ENCODE measurements around the gene ATP9A.
"Not testable (repeated sequence)": the region's sequence is repeated elsewhere in the genome, so short reads cannot be mapped to it uniquely, and the experiment has no call there.

The ATP9A gene

DNA sequence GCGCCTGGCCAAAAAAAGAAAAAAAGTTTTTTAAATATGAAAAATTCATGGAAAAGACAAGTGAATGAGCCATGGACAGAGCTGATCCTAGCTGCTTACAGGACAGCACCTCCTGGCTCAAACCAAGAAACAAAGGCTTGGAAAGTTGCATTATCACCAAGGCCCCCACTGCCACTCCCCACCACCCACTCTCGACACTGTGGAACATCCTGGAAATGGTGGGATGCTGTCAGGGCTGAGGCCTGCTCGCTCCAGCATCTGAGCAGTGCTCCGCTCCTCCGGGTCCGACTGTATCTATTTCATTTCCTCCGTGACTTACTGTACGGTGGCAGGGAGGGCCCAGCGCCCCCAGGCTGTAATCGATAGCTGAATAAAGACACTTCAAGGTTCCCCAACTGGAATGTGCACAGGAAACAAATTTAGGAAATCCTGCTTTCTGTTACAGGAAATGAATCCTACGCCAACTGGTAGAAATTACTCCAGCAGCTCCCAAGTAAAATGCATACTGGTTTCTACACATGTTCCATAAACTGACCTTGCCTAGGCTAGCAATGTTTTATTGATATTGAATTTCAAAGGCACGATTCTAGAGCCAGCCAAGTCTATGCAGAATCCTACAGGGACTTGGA lies 116.2 kb downstream of the ATP9A start:
- Mint-ChIP-seq H3K27ac (no peak overlapping the region), H3K4me3 (no peak overlapping the region), H3K36me3 (ENCODE audit: insufficient read depth) (no peaks in the 10 kb centered on the region)

DNA sequence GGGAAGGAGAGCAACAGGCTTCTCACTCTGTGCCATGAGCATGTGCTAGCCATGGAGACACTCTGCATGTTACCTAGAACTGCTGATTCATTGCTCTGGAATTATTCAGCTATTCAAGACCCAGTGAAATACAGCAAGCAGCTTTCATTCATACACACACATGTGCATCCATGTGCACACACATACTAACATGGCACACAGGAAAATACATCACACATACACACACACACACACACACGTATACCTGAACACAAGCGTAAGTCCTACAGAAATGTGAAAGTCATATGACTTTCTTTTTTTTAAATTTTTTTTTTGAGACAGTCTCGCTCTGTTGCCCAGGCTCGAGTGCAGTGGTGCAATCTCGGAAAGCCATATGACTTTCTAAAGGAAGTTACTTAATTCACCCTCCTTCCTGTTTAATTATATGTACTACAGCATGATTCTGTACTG lies 117.5 kb downstream of the ATP9A start:
- Mint-ChIP-seq H3K9me3 (no peaks in the 10 kb centered on the region), H3K27ac (no peak overlapping the region), H3K36me3 (ENCODE audit: insufficient read depth) (no peaks in the 10 kb centered on the region), H3K4me1 (ENCODE audit: low read depth in 2 of 2) (peaks cover 0 to 1% of the 10 kb centered on the region in 2 donors), H3K27me3 (peaks cover 0 to 12% of the 10 kb centered on the region in 2 donors), H3K4me3 (no peak overlapping the region)
- ATAC-seq (replicated peaks) (peak; percentile 51), DNase-seq (no peak)

More for the DNA sequence above, 116.2 kb downstream of the ATP9A start:
- peaks cover 0 to 9% of the 10 kb centered on the region in 2 donors for H3K27me3 Mint-ChIP-seq
- peaks cover 0 to 1% of the 10 kb centered on the region in 2 donors for H3K4me1 Mint-ChIP-seq (ENCODE audit: low read depth in 2 of 2)
- ATAC-seq (replicated peaks) (no peak), DNase-seq (no peak)
- H3K9me3 Mint-ChIP-seq, result no peaks in the 10 kb centered on the region

DNA sequence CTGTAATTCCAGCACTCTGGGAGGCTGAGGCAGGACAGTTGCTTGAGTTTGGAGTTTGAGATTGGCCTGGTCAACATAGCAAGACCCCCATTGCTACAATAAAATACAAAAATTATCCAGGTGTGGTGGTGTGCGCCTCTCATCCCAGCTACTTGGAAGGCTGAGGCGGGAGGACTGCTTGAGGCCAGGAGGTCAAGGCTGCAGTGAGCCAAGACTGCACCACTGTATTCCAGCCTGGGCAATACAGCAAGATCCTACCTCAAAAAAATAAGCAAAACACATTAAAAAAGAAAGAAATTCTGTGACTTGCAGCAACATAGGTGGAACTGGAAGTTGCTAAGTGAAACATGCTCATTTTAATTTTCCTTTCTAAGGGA lies 119.6 kb downstream of the ATP9A start:
- DNase-seq, result no peak
- no peaks in the 10 kb centered on the region for H3K9me3 Mint-ChIP-seq
- ATAC-seq (replicated peaks), result no peak
- peaks cover 0 to 18% of the 10 kb centered on the region in 2 donors for H3K27me3 Mint-ChIP-seq
- no peak overlapping the region for H3K4me3 Mint-ChIP-seq
- peaks cover 0 to 1% of the 10 kb centered on the region in 2 donors for H3K4me1 Mint-ChIP-seq (ENCODE audit: low read depth in 2 of 2)
- H3K36me3 Mint-ChIP-seq (ENCODE audit: insufficient read depth), result no peaks in the 10 kb centered on the region
- H3K27ac Mint-ChIP-seq, result no peak overlapping the region

DNA sequence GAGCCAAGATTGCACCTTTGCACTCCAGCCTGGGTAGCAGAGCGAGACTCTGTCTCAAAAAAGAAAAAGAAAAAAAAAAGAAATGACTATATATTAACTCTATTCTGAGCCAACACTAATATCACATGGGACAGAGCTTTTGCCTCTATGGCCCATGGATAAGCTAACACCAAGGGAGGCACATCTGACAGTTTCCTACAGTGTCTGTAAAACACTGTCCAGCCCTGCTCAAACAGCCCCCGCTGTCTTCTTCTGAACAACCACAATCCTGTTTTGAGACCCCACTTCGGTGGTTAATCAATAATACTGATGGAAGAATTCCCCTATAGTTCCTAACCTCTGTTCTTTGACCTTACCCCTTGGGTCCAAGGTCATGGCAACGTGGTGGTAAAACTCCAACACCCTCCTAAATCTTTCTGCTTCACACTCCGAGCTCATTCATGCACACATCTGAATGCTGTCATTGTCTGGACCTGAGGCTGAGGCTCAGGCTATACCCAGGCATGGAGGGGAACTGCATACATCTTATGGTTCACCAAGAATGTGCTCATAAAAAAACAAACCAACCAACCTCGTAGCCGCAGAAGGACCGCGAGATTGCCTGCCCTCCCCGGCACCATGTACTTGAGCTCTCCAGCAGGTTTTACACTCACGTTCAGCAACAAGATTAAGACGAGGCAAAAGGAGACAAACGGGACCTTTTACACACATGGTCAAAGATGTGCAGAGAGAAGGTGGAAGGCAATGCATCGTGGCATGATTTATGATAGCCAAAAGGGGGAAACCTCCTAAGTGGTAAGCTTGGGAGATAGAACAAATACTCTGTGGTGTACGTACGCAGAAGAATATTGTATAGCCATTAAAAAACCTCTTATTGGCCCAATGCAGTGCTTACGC lies 120.3 kb downstream of the ATP9A start:
- ATAC-seq (replicated peaks) (no peak), DNase-seq (no peak)
- H3K36me3 Mint-ChIP-seq (ENCODE audit: insufficient read depth), result no peaks in the 10 kb centered on the region
- H3K4me1 Mint-ChIP-seq (ENCODE audit: low read depth in 2 of 2), result peaks cover 0 to 1% of the 10 kb centered on the region in 2 donors
- H3K27ac Mint-ChIP-seq, result no peak overlapping the region
- H3K4me3 Mint-ChIP-seq, result no peak overlapping the region
- peaks cover 0 to 18% of the 10 kb centered on the region in 2 donors for H3K27me3 Mint-ChIP-seq
- H3K9me3 Mint-ChIP-seq, result no peaks in the 10 kb centered on the region

DNA sequence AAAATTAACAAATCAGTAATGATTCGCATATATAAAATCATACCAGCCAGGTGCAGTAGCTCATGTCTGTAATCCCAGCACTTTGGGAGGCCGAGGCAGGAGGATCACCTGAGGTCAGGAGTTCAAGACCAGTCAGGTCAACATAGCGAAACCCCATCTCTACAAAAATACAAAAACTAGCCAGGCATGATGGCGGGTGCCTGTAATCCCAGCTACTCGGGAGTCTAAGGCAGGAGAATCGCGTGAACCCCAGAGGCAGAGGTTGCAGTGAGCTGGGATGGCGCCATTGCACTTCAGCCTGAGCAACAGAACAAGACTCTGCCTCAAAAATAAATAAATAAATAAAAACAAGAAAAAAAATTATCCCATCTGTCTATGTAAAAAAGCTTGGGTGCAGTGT lies 124.4 kb downstream of the ATP9A start:
- not testable (repeated sequence) for H3K9me3 Mint-ChIP-seq; H3K4me3 Mint-ChIP-seq; H3K36me3 Mint-ChIP-seq (ENCODE audit: insufficient read depth); H3K4me1 Mint-ChIP-seq (ENCODE audit: low read depth in 2 of 2); DNase-seq; H3K27ac Mint-ChIP-seq; ATAC-seq (replicated peaks)
- H3K27me3 Mint-ChIP-seq, result peaks cover 0 to 18% of the 10 kb centered on the region in 2 donors

DNA sequence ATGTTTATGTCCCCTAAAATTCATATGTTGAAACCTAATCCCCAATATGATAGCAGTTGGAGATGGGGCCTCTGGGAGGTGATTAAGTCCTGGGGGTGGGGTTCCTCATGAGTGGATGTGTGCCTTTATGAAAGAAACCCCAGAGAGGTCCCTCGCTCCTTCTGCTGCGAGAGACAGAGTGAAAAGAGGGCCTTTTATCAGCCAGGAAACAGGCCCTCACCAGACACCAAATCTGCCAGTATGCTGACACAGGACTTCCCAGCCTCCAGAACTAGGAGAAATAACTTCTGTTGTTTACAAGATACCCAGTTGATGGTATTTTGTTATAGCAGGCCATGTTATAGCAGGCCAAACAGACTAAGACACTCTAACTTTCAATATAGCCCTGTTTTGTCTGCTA lies 124.8 kb downstream of the ATP9A start:
- no peak overlapping the region for H3K4me3 Mint-ChIP-seq
- DNase-seq (no peak), ATAC-seq (replicated peaks) (no peak)
- no peak overlapping the region for H3K27ac Mint-ChIP-seq
- H3K27me3 Mint-ChIP-seq, result peaks cover 0 to 18% of the 10 kb centered on the region in 2 donors
- H3K36me3 Mint-ChIP-seq (ENCODE audit: insufficient read depth), result no peaks in the 10 kb centered on the region
- no peaks in the 10 kb centered on the region for H3K9me3 Mint-ChIP-seq
- peaks cover 2 to 6% of the 10 kb centered on the region in 2 donors for H3K4me1 Mint-ChIP-seq (ENCODE audit: low read depth in 2 of 2)

DNA sequence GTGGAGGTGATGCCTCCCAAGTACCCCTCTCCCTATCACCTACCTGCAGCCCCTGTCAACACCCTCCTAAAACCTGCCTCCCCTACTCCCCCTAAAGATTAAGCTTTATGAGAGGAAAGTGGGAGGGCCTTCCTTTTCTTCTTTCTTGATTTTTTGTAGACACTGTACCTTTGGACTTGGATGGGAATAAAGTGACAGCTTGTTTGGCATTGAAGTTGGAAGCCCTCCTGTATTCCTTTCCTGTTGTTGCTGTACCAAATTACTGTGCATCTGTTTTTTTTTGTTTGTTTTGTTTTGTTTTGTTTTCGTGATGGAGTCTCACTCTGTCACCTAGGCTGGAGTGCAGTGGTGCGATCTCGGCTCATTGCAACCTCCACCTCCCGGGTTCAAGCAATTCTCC lies 126.3 kb downstream of the ATP9A start:
- ATAC-seq (replicated peaks) (no peak), DNase-seq (no peak)
- no peaks in the 10 kb centered on the region for H3K36me3 Mint-ChIP-seq (ENCODE audit: insufficient read depth)
- H3K9me3 Mint-ChIP-seq, result no peaks in the 10 kb centered on the region
- H3K27me3 Mint-ChIP-seq, result peaks cover 0 to 9% of the 10 kb centered on the region in 2 donors
- peaks cover 2 to 6% of the 10 kb centered on the region in 2 donors for H3K4me1 Mint-ChIP-seq (ENCODE audit: low read depth in 2 of 2)
- H3K27ac Mint-ChIP-seq, result peak overlapping the region in 1 of 2 donors; percentile 79
- no peak overlapping the region for H3K4me3 Mint-ChIP-seq

DNA sequence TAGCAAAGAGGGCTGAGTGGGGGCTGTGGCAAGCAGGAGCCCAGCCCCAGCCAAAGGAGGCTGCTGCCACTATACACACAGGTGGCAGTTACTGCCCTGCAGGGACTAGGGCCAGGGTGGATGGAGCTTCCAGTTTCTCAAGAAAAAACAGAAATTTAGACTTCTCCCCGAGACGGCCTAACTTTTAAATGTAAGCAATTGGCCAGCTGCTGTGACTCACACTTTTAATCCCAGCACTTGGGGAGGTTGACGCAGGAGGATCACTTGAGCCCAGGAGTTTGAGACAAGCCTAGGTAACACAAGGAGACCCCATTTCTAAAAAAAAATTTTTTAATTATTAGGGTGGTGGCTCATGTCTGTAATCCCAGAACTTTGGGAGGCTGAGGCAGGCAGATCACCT lies 127.4 kb downstream of the ATP9A start:
- no peak overlapping the region for H3K4me3 Mint-ChIP-seq
- peaks cover 0 to 7% of the 10 kb centered on the region in 2 donors for H3K27me3 Mint-ChIP-seq
- no peak for ATAC-seq (replicated peaks)
- H3K9me3 Mint-ChIP-seq, result no peaks in the 10 kb centered on the region
- peaks cover 2 to 6% of the 10 kb centered on the region in 2 donors for H3K4me1 Mint-ChIP-seq (ENCODE audit: low read depth in 2 of 2)
- H3K36me3 Mint-ChIP-seq (ENCODE audit: insufficient read depth), result no peaks in the 10 kb centered on the region
- H3K27ac Mint-ChIP-seq, result no peak overlapping the region
- DNase-seq, result no peak

DNA sequence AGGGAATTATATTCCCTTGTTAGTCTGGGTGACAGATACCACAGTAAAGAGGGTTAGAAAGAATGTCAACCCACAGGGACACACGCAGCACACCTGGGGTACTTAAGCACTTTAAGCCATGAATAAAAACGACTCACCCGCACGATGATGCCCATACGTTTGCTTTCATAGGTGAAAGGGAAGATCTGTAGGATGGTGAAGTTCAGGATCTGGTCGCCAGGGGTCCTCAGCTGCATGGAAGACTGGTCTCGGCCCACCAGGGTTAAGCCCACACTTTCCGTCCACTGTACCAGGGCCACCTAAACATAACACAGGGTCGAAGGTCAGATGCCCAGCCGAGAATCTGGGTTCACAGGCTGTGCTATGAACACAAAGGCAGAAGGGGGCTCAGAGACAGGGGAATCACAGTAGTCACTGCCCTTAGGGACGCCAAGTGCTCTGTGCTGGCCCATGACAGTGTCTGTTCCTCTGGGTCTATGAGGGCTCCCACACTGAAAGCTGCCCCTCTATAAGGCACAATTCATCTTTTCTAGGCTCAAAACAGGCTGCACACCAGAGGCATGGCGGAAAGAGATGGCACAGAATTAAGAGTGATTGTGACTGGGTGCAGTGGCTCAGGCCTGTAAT lies 128.9 kb downstream of the ATP9A start:
- Mint-ChIP-seq H3K27ac (peak overlapping the region in 1 of 2 donors; percentile 47), H3K4me3 (no peak overlapping the region), H3K9me3 (no peaks in the 10 kb centered on the region), H3K36me3 (ENCODE audit: insufficient read depth) (no peaks in the 10 kb centered on the region), H3K4me1 (ENCODE audit: low read depth in 2 of 2) (peaks cover 2 to 6% of the 10 kb centered on the region in 2 donors), H3K27me3 (peaks cover 0 to 10% of the 10 kb centered on the region in 2 donors)
- DNase-seq (peak; percentile 52 to 67 (median 60)), ATAC-seq (replicated peaks) (peak; percentile 56)

DNA sequence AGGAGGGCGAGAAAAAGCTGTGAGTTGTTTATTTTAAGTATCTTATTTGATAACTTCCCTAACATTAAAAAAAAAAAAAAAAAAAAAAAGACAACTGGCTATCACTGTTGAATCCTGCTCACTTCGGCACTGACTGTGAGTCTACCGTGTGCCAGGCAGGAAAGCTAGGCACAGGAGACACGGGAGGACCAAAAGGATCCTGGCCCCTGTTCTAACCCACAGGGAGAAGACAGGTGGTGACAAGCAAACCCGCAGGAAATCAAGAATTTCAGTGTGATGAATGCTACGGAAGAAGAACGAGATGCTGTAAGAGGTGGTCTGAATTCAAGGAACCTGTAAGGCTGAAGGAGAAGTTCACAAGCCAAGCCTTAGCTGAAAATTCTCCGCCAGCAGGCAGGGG lies 130.9 kb downstream of the ATP9A start:
- Mint-ChIP-seq H3K27ac (no peak overlapping the region), H3K36me3 (ENCODE audit: insufficient read depth) (no peaks in the 10 kb centered on the region), H3K4me3 (no peak overlapping the region), H3K4me1 (ENCODE audit: low read depth in 2 of 2) (peaks cover 2 to 6% of the 10 kb centered on the region in 2 donors), H3K9me3 (no peaks in the 10 kb centered on the region), H3K27me3 (peaks cover 0 to 28% of the 10 kb centered on the region in 2 donors)
- DNase-seq (no peak), ATAC-seq (replicated peaks) (no peak)

DNA sequence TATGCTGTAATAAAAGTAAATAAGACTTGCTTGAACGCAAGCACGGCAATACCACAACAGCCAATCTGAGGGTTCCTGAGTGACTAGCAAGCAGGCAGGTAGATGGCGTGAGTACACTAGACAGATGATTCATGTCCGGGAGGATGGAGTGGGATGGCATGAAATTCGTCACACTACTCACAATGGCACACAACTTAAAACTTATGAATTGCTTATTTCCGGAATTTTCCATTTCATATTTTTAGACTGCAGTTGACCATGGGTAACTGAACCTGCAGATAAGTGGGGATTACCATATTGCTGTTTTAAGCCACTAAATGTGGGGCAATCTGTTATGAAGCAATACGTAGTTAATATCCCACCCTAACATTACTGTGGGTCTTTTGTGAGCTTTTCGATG lies 132.1 kb downstream of the ATP9A start:
- Mint-ChIP-seq H3K4me1 (ENCODE audit: low read depth in 2 of 2) (peaks cover 8 to 13% of the 10 kb centered on the region in 2 donors), H3K27ac (no peak overlapping the region), H3K27me3 (peaks cover 0 to 34% of the 10 kb centered on the region in 2 donors), H3K4me3 (no peak overlapping the region), H3K9me3 (no peaks in the 10 kb centered on the region), H3K36me3 (ENCODE audit: insufficient read depth) (no peaks in the 10 kb centered on the region)
- ATAC-seq (replicated peaks) (no peak), DNase-seq (no peak)

DNA sequence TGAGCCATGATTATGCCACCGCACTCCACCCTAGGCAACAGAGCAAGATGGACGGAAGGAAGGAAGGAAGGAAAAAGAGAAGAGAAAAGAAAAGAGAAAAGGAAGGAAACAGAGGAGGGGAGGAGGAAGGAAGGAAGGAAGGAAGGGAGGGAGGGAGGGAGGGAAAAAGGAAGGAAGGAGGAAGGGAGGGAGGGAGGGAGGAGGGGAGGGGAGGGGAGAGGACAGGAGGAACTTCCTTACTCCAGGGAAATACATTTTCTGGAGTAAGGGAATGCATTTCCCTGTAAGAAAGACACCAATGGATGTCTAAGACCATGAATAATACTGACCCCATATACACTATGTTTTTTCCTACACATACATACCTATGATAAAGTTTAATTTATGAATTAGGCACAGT lies 132.5 kb downstream of the ATP9A start:
- H3K27me3 Mint-ChIP-seq, result peaks cover 0 to 39% of the 10 kb centered on the region in 2 donors
- H3K27ac Mint-ChIP-seq, result no peak overlapping the region
- no peaks in the 10 kb centered on the region for H3K9me3 Mint-ChIP-seq
- no peak overlapping the region for H3K4me3 Mint-ChIP-seq
- DNase-seq, result no peak
- no peaks in the 10 kb centered on the region for H3K36me3 Mint-ChIP-seq (ENCODE audit: insufficient read depth)
- H3K4me1 Mint-ChIP-seq (ENCODE audit: low read depth in 2 of 2), result peaks cover 12 to 17% of the 10 kb centered on the region in 2 donors
- no peak for ATAC-seq (replicated peaks)

DNA sequence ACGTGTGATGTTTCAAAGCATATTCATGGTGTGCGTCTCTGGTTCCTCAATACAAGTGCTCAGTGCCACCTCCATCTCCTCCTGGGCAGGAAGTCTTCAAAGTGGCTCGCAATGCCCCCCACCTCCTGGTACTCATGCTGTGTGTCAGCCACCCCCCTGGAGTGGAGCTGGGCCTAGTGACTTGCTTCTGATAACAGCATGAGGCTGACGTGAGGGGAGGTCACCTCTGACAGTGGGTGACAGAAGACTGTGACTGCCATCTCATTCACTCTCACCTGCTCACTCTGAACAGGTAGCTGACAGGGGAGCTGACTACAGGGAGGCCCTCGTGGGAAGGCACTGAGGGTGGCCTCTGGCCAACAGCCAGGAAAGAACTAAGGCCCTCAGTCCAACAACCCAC lies 133.3 kb downstream of the ATP9A start:
- no peak for DNase-seq
- Mint-ChIP-seq H3K27ac (no peak overlapping the region), H3K9me3 (no peaks in the 10 kb centered on the region), H3K4me3 (no peak overlapping the region), H3K27me3 (peaks cover 0 to 45% of the 10 kb centered on the region in 2 donors), H3K36me3 (ENCODE audit: insufficient read depth) (no peaks in the 10 kb centered on the region), H3K4me1 (ENCODE audit: low read depth in 2 of 2) (peaks cover 16 to 21% of the 10 kb centered on the region in 2 donors)
- ATAC-seq (replicated peaks), result no peak
